SIG-M5 treated with dmso at 0.1 percent for 504 hours (cell line): ENCODE data around the gene SENP2.
A peak's percentile ranks its signal among the peaks of the same experiment; 100 is the strongest.
"Not testable (repeated sequence)": the region's sequence is repeated elsewhere in the genome, so short reads cannot be mapped to it uniquely, and the experiment has no call there.

Source experiments
- DNase-seq: peaks from one replicate; lab custom pipeline; 2025; ENCODE audit not compliant: unreplicated experiment; lab: John Stamatoyannopoulos, UW

Gene SENP2

GRCh38 chr3:185585859-185586685 is at the start of gene SENP2:
TSS of gene SENP2 (plus strand) at chr3:185586295. CDS start at chr3:185586414, 119 bp downstream.
- peak; percentile 98 for DNase-seq

- DNase-seq = peak; percentile 100
These were observed 48.6 kb upstream of the SENP2 start for GRCh38 chr3:185537369-185537970.

- DNase-seq = no peak
These were observed 46.2 kb upstream of the SENP2 start for GRCh38 chr3:185539934-185540333.

- no peak for DNase-seq
These were observed 45.4 kb upstream of the SENP2 start for GRCh38 chr3:185540695-185541094.

- peak; percentile 18 for DNase-seq
These were observed 37.0 kb upstream of the SENP2 start for GRCh38 chr3:185549122-185549521.

GRCh38 chr3:185549651-185550111 is 36.4 kb upstream of the SENP2 start:
- DNase-seq = no peak

- peak; percentile 53 for DNase-seq
These were observed 33.7 kb upstream of the SENP2 start, which contains the start of gene LIPH for GRCh38 chr3:185552358-185552877. TSS of gene LIPH (minus strand) at chr3:185552588. CDS start at chr3:185552471, 117 bp downstream.

GRCh38 chr3:185555101-185555501 is 31.0 kb upstream of the SENP2 start:
- no peak for DNase-seq

GRCh38 chr3:185555860-185556347 is 30.2 kb upstream of the SENP2 start:
- DNase-seq = no peak

GRCh38 chr3:185556640-185557039 is 29.5 kb upstream of the SENP2 start:
- DNase-seq = not testable (repeated sequence)

- peak; percentile 44 for DNase-seq
These were observed 27.7 kb upstream of the SENP2 start for GRCh38 chr3:185558395-185558794.

GRCh38 chr3:185559706-185560090 is 26.4 kb upstream of the SENP2 start:
- no peak for DNase-seq

- no peak for DNase-seq
These were observed 25.4 kb upstream of the SENP2 start for GRCh38 chr3:185560676-185561075.

GRCh38 chr3:185561374-185561943 is 24.6 kb upstream of the SENP2 start:
- DNase-seq = no peak

GRCh38 chr3:185561958-185562357 is 24.1 kb upstream of the SENP2 start:
- no peak for DNase-seq

GRCh38 chr3:185572183-185572582 is 13.9 kb upstream of the SENP2 start:
- no peak for DNase-seq

GRCh38 chr3:185575108-185575869 is 10.8 kb upstream of the SENP2 start:
- DNase-seq = peak; percentile 52

GRCh38 chr3:185582236-185582635 is 3.9 kb upstream of the SENP2 start:
- no peak for DNase-seq

GRCh38 chr3:185582871-185583270 is 3.2 kb upstream of the SENP2 start:
- no peak for DNase-seq

GRCh38 chr3:185583925-185584324 is 2.2 kb upstream of the SENP2 start:
- no peak for DNase-seq

- no peak for DNase-seq
These were observed 1.4 kb upstream of the SENP2 start for GRCh38 chr3:185584686-185585085.
